ENCODE results near the gene CLRN1.

CLRN1 gene

GRCh38 chr3:150956376-150956775 is 16.2 kb downstream of the CLRN1 start:
- TF ChIP-seq CSDC2 (CRISPR knock-in tag; IDR thresholded peaks at IDR 0.05) (no peak), PPARA (CRISPR knock-in tag; IDR thresholded peaks at IDR 0.05; ENCODE audit: borderline replicate concordance) (no peak), TOX (CRISPR knock-in tag; IDR thresholded peaks at IDR 0.05; ENCODE audit: borderline replicate concordance) (no peak)
- no peak for ATAC-seq

- ATAC-seq, result no peak
- no peak for TF ChIP-seq GLIS3 (CRISPR knock-in tag; IDR thresholded peaks at IDR 0.05)
- no peak for TF ChIP-seq BACH2 (CRISPR knock-in tag; IDR thresholded peaks at IDR 0.05; ENCODE audit: borderline replicate concordance)
- no peak for TF ChIP-seq ARNTL (CRISPR knock-in tag; IDR thresholded peaks at IDR 0.05; ENCODE audit: borderline replicate concordance, low read depth)
- no peak for TF ChIP-seq RARB (CRISPR knock-in tag; IDR thresholded peaks at IDR 0.05)
- TF ChIP-seq ZNF70 (CRISPR knock-in tag; IDR thresholded peaks at IDR 0.05), result no peak
- TF ChIP-seq TCF4 (CRISPR knock-in tag; IDR thresholded peaks at IDR 0.05; ENCODE audit: borderline replicate concordance), result no peak
- no peak for TF ChIP-seq CSRNP3 (CRISPR knock-in tag; IDR thresholded peaks at IDR 0.05)
- TF ChIP-seq ZC3H10 (CRISPR knock-in tag; IDR thresholded peaks at IDR 0.05), result no peak
- TF ChIP-seq SNAI2 (CRISPR knock-in tag; IDR thresholded peaks at IDR 0.05), result no peak
- no peak for TF ChIP-seq TSHZ2 (CRISPR knock-in tag; IDR thresholded peaks at IDR 0.05)
- no peak for TF ChIP-seq PPARA (CRISPR knock-in tag; IDR thresholded peaks at IDR 0.05; ENCODE audit: borderline replicate concordance)
- no peak for TF ChIP-seq POU6F1 (CRISPR knock-in tag; IDR thresholded peaks at IDR 0.05; ENCODE audit: borderline replicate concordance, low read depth)
Measured at GRCh38 chr3:150951923-150952322, 20.6 kb downstream of the CLRN1 start.

- ATAC-seq, result no peak
- TF ChIP-seq CREB5 (CRISPR knock-in tag; IDR thresholded peaks at IDR 0.05; ENCODE audit: low read depth) (no peak), CSRNP3 (CRISPR knock-in tag; IDR thresholded peaks at IDR 0.05) (no peak), ZC3H10 (CRISPR knock-in tag; IDR thresholded peaks at IDR 0.05) (no peak), ZNF8 (CRISPR knock-in tag; IDR thresholded peaks at IDR 0.05) (no peak), PPARA (CRISPR knock-in tag; IDR thresholded peaks at IDR 0.05; ENCODE audit: borderline replicate concordance) (no peak), GLIS3 (CRISPR knock-in tag; IDR thresholded peaks at IDR 0.05) (no peak), PATZ1 (CRISPR knock-in tag; IDR thresholded peaks at IDR 0.05; ENCODE audit: borderline replicate concordance) (no peak), ISL1 (CRISPR knock-in tag; IDR thresholded peaks at IDR 0.05) (no peak), TCF4 (CRISPR knock-in tag; IDR thresholded peaks at IDR 0.05; ENCODE audit: borderline replicate concordance) (no peak), ARNTL (CRISPR knock-in tag; IDR thresholded peaks at IDR 0.05; ENCODE audit: borderline replicate concordance, low read depth) (no peak), ZNF70 (CRISPR knock-in tag; IDR thresholded peaks at IDR 0.05) (no peak), BACH2 (CRISPR knock-in tag; IDR thresholded peaks at IDR 0.05; ENCODE audit: borderline replicate concordance) (no peak), POU6F1 (CRISPR knock-in tag; IDR thresholded peaks at IDR 0.05; ENCODE audit: borderline replicate concordance, low read depth) (no peak), TOX (CRISPR knock-in tag; IDR thresholded peaks at IDR 0.05; ENCODE audit: borderline replicate concordance) (no peak), ZFP30 (CRISPR knock-in tag; IDR thresholded peaks at IDR 0.05) (no peak), TSHZ2 (CRISPR knock-in tag; IDR thresholded peaks at IDR 0.05) (no peak)
Measured at GRCh38 chr3:150945226-150946032, 27.1 kb downstream of the CLRN1 start.

Data from SK-N-SH treated with all-trans-retinoic acid at 6 μM for 48 hours (cell line).